ENCODE data around the gene AHNAK2.
A peak's percentile ranks its signal among the peaks of the same experiment; 100 is the strongest.

Gene AHNAK2

DNA sequence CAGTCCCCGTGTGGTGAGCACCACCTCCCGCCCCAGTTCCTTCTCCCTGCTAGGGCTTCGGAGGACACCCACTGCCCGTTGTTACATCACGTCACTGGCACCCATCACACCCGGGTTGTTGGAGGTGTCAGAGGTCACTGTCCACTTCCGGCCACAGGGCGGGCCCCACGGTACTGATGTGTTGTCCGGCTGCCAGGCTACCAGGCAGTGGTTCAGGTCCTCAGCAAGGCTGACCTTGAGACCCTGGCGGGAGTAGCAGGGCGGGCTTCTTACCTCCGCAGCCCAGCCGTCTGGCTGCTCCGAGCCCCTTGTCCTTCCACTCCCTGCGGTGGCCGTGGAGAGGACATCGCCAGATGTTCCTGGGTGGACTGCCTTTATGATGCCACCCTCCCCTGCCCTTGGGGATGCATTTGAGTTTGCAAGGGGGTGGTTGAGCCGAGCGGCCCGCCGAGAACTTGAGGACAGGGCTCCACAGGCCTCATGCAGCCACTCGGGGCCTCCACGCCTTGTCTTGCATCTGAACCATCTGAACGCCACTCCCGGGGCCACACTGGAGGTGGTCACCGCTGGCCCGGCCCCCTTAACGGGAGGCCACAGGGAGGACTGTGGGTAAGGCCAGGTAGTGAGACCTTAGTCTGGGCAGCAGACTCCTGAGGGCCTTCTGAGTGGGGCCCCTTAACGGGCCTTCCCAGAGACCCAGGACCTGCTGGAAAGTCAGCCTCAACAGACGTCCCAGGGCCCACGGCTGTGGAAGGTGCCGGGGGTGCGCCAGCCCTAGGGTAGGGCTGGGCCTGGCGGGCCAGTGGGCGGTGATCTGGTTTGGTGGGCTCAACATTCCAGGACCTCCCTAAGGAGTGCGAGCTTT, 80.6 kb downstream of the AHNAK2 start:
- peaks cover 0 to 27% (median 5%) of the 10 kb centered on the region in 3 donors for H3K36me3 ChIP-seq
- TF ChIP-seq, protein P1, sequence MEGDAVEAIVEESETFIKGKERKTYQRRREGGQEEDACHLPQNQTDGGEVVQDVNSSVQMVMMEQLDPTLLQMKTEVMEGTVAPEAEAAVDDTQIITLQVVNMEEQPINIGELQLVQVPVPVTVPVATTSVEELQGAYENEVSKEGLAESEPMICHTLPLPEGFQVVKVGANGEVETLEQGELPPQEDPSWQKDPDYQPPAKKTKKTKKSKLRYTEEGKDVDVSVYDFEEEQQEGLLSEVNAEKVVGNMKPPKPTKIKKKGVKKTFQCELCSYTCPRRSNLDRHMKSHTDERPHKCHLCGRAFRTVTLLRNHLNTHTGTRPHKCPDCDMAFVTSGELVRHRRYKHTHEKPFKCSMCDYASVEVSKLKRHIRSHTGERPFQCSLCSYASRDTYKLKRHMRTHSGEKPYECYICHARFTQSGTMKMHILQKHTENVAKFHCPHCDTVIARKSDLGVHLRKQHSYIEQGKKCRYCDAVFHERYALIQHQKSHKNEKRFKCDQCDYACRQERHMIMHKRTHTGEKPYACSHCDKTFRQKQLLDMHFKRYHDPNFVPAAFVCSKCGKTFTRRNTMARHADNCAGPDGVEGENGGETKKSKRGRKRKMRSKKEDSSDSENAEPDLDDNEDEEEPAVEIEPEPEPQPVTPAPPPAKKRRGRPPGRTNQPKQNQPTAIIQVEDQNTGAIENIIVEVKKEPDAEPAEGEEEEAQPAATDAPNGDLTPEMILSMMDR (IDR thresholded peaks at IDR 0.05), result no peak
- H3K4me3 ChIP-seq, result no peak overlapping the region
- no peaks in the 10 kb centered on the region for H3K27me3 ChIP-seq
- no peak overlapping the region for H3K27ac ChIP-seq
- DNase-seq, result peak in 1 of 2 donors; percentile 65
- H3K9me3 ChIP-seq, result no peaks in the 10 kb centered on the region
- H3K4me1 ChIP-seq, result peaks cover 0 to 21% (median 10%) of the 10 kb centered on the region in 4 donors
- intact Hi-C loops (cut with DNase I; ENCODE audit: low total_unique reads), result loop anchor here (2.0 kb wide), 1 partner anchor 149 kb away; no protein-coding TSS in a partner anchor

- peaks cover 0 to 27% (median 5%) of the 10 kb centered on the region in 3 donors for H3K36me3 ChIP-seq
- no peaks in the 10 kb centered on the region for H3K27me3 ChIP-seq
- no peaks in the 10 kb centered on the region for H3K9me3 ChIP-seq
- intact Hi-C loops (cut with DNase I; ENCODE audit: low total_unique reads), result loop anchor here (2.0 kb wide), 1 partner anchor 151 kb away; no protein-coding TSS in a partner anchor
- H3K4me1 ChIP-seq, result peaks cover 0 to 21% (median 10%) of the 10 kb centered on the region in 4 donors
- DNase-seq, result peak in 1 of 2 donors; percentile 69
- TF ChIP-seq, protein P1 (IDR thresholded peaks at IDR 0.05), result no peak
- no peak overlapping the region for H3K4me3 ChIP-seq
- H3K27ac ChIP-seq, result peak overlapping the region in 1 of 2 donors; percentile 4
Measured at GRCh38 chr14:104895786-104896661, 82.2 kb downstream of the AHNAK2 start.

DNA sequence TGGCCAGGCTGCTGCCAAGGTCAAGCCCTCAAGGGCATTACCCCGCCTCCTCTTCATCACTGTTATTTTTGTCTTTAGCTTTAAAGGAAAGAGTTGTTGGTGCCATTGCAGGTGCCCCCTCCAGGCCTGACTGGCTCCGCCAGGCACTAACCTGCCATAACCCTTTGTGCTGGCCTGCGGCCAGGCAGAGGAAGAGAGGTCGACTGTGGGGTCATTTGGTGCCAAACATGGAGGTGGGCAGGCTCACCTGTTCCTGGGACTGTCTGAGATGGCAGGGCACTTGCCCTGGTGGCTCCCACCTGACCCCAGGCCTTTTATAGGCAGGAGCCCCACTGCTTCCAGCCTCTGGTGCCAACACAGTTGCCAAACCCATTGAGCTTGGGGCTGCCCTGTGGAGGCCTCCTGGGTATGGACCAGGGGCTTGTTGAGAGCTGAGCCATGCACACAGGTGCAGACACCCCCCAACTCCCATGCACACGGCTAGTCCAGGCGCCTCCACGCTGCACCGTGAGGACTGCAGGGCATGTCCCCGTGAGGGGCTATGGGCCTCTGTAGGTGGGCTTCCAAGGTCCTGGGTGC, 82.9 kb downstream of the AHNAK2 start:
- Histone ChIP-seq H3K4me3 (no peak overlapping the region), H3K9me3 (no peaks in the 10 kb centered on the region), H3K27me3 (no peaks in the 10 kb centered on the region), H3K4me1 (peaks cover 0 to 21% (median 10%) of the 10 kb centered on the region in 4 donors), H3K36me3 (peaks cover 0 to 27% (median 5%) of the 10 kb centered on the region in 3 donors), H3K27ac (no peak overlapping the region)
- intact Hi-C loops (cut with DNase I; ENCODE audit: low total_unique reads), result no loop called here
- TF ChIP-seq, protein P1 (IDR thresholded peaks at IDR 0.05), result no peak
- DNase-seq, result no peak

GRCh38 chr14:104894331-104895206, 83.6 kb downstream of the AHNAK2 start:
- H3K27ac ChIP-seq, result no peak overlapping the region
- intact Hi-C loops (cut with DNase I; ENCODE audit: low total_unique reads), result no loop called here
- H3K4me1 ChIP-seq, result peaks cover 0 to 21% (median 10%) of the 10 kb centered on the region in 4 donors
- DNase-seq, result peak in 1 of 2 donors; percentile 60
- H3K9me3 ChIP-seq, result no peaks in the 10 kb centered on the region
- no peak overlapping the region for H3K4me3 ChIP-seq
- H3K36me3 ChIP-seq, result peaks cover 0 to 28% (median 5%) of the 10 kb centered on the region in 3 donors
- TF ChIP-seq, protein P1 (IDR thresholded peaks at IDR 0.05), result no peak
- H3K27me3 ChIP-seq, result no peaks in the 10 kb centered on the region
